SKM-1 treated with dmso at 0.1 percent for 144 hours (cell line): ENCODE results near the gene UROD.
"Not testable (repeated sequence)": the region's sequence is repeated elsewhere in the genome, so short reads cannot be mapped to it uniquely, and the experiment has no call there.

Experiments
- DNase-seq: peaks from one replicate; lab custom pipeline; 2025; ENCODE audit not compliant: unreplicated experiment; lab: John Stamatoyannopoulos, UW

The UROD gene

DNA sequence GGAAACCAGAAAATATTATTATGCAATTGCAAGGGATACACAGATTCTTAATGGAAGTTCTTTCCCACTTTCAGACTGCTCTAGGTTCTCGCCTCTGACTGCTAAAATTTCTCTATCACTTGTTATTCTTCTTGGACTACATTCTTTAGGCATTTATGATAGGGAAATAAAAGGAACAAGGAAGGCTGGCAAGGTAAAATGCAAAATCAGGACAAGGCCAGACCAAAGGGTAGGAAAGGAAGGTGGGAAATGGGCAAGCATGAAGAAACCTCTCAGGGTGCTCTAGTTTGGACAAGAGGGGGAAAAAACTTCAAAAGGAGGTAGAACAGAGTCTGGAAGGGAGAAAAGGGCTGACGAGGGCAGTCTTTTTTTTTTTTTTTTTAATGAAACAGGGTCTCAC is 26.2 kb downstream of the UROD start:
- no peak for DNase-seq

DNA sequence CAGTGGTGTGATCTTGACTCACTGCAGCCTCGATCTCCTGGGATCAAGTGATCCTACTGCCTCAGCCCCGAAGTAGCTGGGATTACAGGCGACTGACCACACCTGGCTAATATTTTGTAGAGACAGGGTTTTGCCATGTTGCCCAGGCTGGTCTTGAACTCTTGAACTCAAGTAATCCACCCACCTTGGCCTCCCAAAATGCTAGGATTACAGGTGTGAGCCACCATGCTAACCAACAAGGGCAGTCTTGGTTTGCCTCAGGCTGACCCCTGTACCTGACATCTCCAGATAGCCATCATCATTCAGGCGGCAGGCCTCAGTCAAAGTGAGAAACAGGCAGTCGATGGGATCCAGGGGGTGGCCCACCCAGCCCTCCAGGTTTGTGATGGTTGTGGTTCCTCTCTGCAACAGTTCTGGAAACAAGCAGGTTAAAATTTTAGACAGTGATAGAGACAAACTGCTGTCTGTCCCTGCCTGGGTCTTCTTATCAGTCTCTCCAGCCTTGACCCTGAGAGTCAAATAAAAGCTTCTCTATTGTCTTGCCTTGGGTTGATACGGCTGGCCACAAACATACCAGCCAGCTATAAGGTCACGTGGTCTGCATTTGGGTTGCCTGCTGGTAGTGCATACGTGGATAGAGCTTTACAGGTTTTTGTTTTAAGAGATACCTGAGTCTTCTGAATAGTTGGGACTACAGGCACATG is 26.8 kb downstream of the UROD start:
- DNase-seq, result no peak

DNA sequence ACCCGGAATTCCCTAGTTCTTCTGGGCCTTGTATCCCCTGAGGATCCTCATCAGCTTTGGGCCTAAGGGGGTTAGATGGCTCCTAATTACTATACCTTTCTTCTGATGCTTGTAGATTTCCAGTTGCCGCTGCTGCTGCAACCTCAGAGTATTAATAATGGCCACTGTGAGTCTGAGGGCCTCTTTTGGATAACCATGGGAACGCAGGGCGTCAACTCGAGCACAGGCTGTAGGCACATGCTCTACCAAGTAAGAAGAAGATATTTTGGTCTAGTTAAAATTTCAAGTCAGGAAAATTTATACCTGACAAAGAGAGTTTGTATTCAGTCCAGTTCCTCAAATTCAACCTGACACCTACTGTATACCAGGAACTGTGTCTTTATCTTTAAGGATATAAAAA is 28.2 kb downstream of the UROD start:
- no peak for DNase-seq

DNA sequence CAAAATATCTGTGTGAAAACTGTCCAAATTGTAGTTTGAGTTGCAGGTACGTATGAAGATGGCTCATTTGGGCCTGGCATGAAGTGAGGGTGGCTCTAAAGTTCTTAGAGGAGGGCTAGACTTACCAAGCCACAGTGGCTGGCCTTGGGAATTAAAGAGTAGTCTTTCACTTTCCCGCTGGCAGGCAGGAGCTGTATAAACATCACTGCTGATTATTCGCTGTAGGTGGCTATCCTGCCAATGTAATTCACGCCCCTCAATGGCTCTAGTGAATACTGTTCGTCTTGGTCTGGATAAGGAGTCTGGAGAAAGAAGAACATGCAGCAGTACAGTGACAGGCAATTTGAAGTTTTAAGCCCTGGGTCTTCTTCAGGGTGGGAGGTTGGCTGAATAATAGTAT is 31.0 kb downstream of the UROD start:
- DNase-seq, result no peak

DNA sequence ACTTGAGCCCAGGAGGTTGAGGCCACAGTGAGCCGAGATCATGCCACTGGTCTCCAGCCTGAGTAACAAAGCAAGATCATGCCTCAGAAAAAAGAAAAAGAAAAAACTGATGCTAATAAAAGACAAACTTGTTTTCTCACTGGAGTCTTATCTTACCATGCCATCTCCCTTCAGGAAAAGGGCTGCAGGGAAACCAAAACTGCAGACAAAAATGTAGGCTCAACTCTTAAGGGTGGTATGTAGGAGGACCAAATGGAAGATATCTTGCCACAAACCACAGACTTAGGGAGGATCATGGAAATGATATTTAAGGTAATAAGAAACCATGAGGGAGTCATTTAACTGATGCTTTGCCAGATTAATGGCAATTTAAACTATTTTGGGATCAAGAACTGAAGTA is 32.9 kb downstream of the UROD start:
- no peak for DNase-seq

DNA sequence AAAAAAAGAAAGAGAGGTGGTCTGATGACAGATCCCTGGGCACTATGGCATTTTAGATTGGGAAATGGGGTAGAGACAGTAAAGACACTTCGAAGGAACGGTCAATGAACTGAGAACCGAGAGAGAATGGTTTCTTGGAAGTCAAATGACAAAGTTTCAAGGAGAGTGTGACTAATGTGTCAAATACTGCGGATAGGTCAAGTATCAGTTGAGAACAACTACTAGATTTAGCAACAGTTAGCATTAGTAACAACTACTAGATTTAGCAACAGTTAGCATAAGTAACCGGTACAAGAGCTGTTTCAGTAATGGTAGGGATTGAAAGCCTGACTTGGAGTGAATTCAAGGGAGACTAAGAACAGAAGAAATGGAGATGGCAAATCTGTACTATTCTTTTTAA is 35.0 kb downstream of the UROD start:
- DNase-seq, result no peak

DNA sequence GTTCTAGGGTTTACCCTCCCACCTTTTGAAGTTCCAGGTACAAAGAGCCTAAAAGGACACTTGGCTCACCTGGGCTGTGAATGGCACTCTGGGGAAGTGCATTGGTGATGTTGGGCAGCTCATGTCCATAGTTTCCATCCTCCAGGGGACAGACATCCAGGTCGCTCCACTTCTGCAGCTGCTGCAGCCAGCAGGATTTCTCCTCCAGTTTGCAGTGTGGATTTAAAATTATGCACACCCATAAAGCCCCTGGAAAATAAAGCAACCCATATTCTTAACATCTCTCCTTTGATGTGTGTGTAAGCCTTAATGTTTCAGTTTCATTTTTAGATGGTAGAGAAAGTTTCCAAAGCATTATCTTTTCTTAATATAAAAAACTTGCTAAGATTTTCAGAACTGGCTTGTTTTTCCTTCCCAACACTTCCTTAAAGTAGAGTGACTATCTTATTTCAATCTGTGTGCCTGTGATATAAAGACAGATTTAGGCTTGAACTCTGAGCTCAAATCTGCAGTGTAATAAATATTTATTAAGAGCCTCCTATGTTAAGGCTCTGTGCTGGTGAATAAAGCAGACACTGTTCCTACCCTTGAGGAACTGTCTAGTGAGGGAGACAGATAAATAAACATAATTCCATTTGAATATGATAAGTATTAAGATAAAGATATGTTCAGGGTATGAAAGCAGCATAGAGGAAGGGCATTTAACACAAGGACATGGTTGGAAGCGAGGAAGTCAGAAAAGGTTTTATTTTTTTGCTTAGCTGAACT is 39.1 kb downstream of the UROD start:
- DNase-seq, result no peak

DNA sequence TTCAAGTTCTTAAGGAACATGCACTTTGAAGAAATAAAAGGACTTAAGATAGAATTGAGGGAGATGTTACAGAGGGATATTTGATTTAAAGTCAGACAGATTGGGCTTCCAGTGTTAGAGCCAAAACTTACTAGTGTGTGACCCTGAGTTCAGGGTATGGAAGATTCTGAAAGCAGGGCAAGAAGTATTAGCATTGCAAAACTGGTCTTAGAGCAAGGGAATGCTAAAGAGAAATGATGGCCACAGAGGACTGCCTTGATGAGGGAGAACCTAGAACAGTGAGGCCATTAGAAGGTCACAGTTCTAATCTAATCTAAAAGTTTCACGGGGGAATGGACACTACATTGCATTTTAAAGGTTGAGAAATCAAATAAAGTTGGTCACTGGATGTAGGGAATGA is 45.5 kb downstream of the UROD start:
- no peak for DNase-seq

DNA sequence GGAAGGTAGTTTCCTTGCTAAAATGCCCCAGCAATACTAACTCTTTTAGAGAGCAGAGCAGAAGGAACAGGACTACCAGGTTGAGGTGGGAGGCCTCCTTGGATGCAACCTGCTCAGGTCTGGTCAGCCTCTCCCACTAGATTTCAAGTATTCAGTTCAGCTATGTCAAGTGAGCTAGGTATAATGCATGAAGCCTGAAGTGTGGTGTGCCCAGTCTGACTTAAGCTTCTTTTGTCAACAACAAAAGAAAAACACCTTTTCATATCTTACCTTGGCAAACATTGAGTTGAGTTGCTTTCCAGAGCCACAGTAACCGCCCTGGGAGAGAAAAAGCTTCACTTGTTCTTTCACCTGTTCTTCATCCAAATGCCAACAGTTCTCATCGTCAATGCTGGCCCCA is 47.8 kb downstream of the UROD start:
- DNase-seq, result no peak

DNA sequence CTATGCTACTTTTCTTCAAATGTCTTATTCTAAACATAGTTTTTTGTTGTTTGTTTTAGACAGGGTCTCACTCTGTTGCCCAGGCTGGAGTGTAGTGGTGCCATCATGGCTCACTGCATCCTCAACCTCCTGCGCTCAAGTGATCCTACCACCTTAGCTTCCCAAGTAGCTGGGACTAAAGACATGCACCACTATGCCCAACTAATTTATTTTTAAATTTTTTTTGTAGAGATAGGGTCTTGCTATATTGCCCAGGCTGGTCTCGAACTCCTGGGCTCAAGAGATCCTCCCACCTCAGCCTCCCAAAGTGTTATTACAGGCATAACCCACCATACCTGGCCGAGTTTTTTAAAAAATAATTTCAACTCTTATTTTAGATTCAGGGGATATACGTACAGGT is 50.4 kb downstream of the UROD start:
- not testable (repeated sequence) for DNase-seq

DNA sequence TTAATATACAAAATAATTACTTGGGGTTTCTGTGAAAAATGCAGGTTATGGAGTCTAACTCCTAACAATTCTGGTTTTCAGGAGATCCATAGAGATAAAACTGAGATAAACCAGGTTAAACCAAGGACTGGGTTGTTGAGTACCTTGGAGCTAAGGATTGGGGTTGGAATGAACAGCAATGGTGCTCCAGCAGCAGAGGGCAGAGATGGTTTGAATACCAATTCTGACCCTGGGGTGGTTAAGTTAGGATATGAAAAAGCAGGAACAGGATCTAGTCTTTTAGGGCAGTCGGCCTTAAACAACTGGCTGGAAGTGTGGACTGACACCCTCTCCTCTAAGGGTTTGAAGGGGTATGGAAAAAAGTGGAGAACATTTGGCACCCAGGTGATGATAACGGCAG is 53.0 kb downstream of the UROD start:
- no peak for DNase-seq
